Measurements from ENCODE around the gene KY. TPM values are rescaled to one million over a fixed set of nuclear protein-coding genes. Genes with fewer than 3 reads are reported as not detected.

Gene KY
- total and polyA plus RNA-seq, 2 of the 8 experiments (the other 6 are each of a cell fraction or from before 2014, with no cell fraction given) = not detected

- DNase-seq (ENCODE audit: low read depth in 1 of 2, low spot score in 2 of 2) = peak; percentile 38 to 79
- Histone ChIP-seq H3K27ac (ENCODE audit: low read depth, low read length) (no peak overlapping the region), H3K4me3 (ENCODE audit: extremely low read depth in 1 of 4, insufficient read depth in 2 of 4, low read depth in 3 of 4, low read length in 4 of 4) (no peak overlapping the region), H3K36me3 (ENCODE audit: control insufficient read depth in 2 of 4, insufficient read depth in 4 of 4, low read length in 3 of 4) (no peaks in the 10 kb centered on the region), H2BK120ac (replicated peaks; ENCODE audit: low read depth, low read length) (no peak overlapping the region), H2BK20ac (ENCODE audit: low read length) (no peak overlapping the region), H4K20me1 (replicated peaks in 1 of 2; ENCODE audit: control insufficient read depth in 1 of 2, insufficient read depth in 2 of 2, low read length in 2 of 2) (no peaks in the 10 kb centered on the region), H3K79me2 (ENCODE audit: control insufficient read depth in 1 of 2, insufficient read depth in 2 of 2, low read length in 2 of 2) (no peaks in the 10 kb centered on the region), H2BK15ac (ENCODE audit: low read length) (peak overlapping the region; percentile 46; the same call in 1 of the 2 replicates), H3K27me3 (replicated peaks in 1 of 4; ENCODE audit: control insufficient read depth in 3 of 4, extremely low read depth in 1 of 4, insufficient read depth in 3 of 4, low read length in 3 of 4) (peaks cover 0 to 2% (median 0%) of the 10 kb centered on the region in 4 experiments; a peak in 3 of 7 replicates), H3K4ac (replicated peaks; ENCODE audit: insufficient read length, low read depth, low read length) (no peak overlapping the region), H3K14ac (ENCODE audit: insufficient read length) (no peak overlapping the region), H3K9ac (replicated peaks in 1 of 4; ENCODE audit: extremely low read depth in 1 of 4, low read depth in 3 of 4, low read length in 3 of 4) (no peak overlapping the region), H4K8ac (ENCODE audit: extremely low read depth, insufficient read depth, low read length) (no peak overlapping the region), H3K23ac (ENCODE audit: insufficient read length) (no peak overlapping the region), H2BK12ac (ENCODE audit: low read depth, low read length) (no peak overlapping the region), H3K18ac (ENCODE audit: extremely low read depth, low read length) (no peak overlapping the region), H3K9me3 (ENCODE audit: insufficient read depth in 2 of 2, low read depth in 1 of 2, low read length in 1 of 2) (peaks cover 4 to 5% of the 10 kb centered on the region in 2 experiments; a peak in 1 of 4 replicates), H4K5ac (ENCODE audit: insufficient read length, low read depth, low read length) (no peak overlapping the region), H3K23me2 (ENCODE audit: low read depth, low read length) (no peaks in the 10 kb centered on the region), H2BK5ac (ENCODE audit: low read depth, low read length) (no peak overlapping the region; the same call in 1 of the 2 replicates), H2AFZ (ENCODE audit: low read length) (peak overlapping the region; percentile 72; the same call in 1 of the 2 replicates), H4K91ac (replicated peaks; ENCODE audit: insufficient read length, low read length) (no peak overlapping the region), H3K4me2 (ENCODE audit: insufficient read depth in 1 of 2, low read depth in 2 of 2, low read length in 2 of 2) (no peak overlapping the region), H2AK5ac (ENCODE audit: low read depth, low read length) (no peak overlapping the region), H3K4me1 (replicated peaks in 1 of 4; ENCODE audit: control insufficient read depth in 3 of 4, insufficient read depth in 4 of 4, low read length in 3 of 4) (no peaks in the 10 kb centered on the region), H3K56ac (replicated peaks; ENCODE audit: insufficient read length, low read depth, low read length) (no peak overlapping the region), H3K79me1 (ENCODE audit: low read depth, low read length) (no peaks in the 10 kb centered on the region; the same call in 1 of the 2 replicates)
- CTCF ChIA-PET (ENCODE audit: partially characterized antibody) = interaction anchor here (0.6 to 5.3 kb wide), 39 partner anchors 10 to 967 kb away, joined by 3 to 57 read pairs (median 5); partner anchors contain the start of genes EPHB1 and KY
- FAIRE-seq = peak; percentile 93
- 62% methylated on average over 11 of the region's 11 CpGs; no CpG with 5 or more reads in 1 of the 2 experiments for WGBS, 2 experiments (ENCODE audit: extremely low coverage in 1 of 2, insufficient coverage in 1 of 2, insufficient read length in 1 of 2, insufficient replicate concordance in 2 of 2, low coverage in 1 of 2, low lambda C conversion rate in 2 of 2, missing lambda C conversion rate in 1 of 2)
- POLR2A ChIA-PET (ENCODE audit: partially characterized antibody) = no interaction called here
- no peak for TF ChIP-seq CBX8 (IDR thresholded peaks at IDR 0.05; ENCODE audit: borderline replicate concordance, low read depth, low read length)
- no peak for TF ChIP-seq POU5F1 (IDR thresholded peaks at IDR 0.05; ENCODE audit: low read depth, low read length)
- TF ChIP-seq CEBPB (IDR thresholded peaks at IDR 0.05; ENCODE audit: low read depth, low read length) = no peak
- TF ChIP-seq, protein P1, sequence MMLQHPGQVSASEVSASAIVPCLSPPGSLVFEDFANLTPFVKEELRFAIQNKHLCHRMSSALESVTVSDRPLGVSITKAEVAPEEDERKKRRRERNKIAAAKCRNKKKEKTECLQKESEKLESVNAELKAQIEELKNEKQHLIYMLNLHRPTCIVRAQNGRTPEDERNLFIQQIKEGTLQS (IDR thresholded peaks at IDR 0.05; ENCODE audit: insufficient read depth, low read depth, low read length) = no peak
- no peak for TF ChIP-seq GTF2F1 (IDR thresholded peaks at IDR 0.05; ENCODE audit: borderline replicate concordance, low read depth, low read length)
- 0 out of 2 replicates have a peak, but pooled peaks have one; percentile 39 for TF ChIP-seq YY1 (IDR thresholded peaks at IDR 0.05; ENCODE audit: low read depth, low read length)
- TF ChIP-seq SP1 (IDR thresholded peaks at IDR 0.05; ENCODE audit: low read depth, low read length) = no peak
- no peak for TF ChIP-seq KDM4A (IDR thresholded peaks at IDR 0.05; ENCODE audit: low read depth, low read length, severe bottlenecking)
- TF ChIP-seq TAF7 (optimal IDR thresholded peaks at IDR 0.05; ENCODE audit: borderline replicate concordance, low read depth, low read length) = no peak
- no peak for TF ChIP-seq RBBP5 (IDR thresholded peaks at IDR 0.05; ENCODE audit: borderline replicate concordance, low read depth, low read length)
- TF ChIP-seq BCL11A (IDR thresholded peaks at IDR 0.05; ENCODE audit: low read depth in 2 of 2, low read length in 2 of 2) = no peak
- no peak for TF ChIP-seq POLR2AphosphoS5 (IDR thresholded peaks at IDR 0.05; ENCODE audit: low read depth, low read length)
Observed at GRCh38 chr3:134677196-134677986, 26.6 kb upstream of the KY start.

All from H1 (cell line).